ENCODE data around the gene KRAS. TPM values are rescaled to one million over a fixed set of nuclear protein-coding genes. Genes with fewer than 3 reads are reported as not detected.

KRAS gene
- total and polyA plus RNA-seq, 2 of the 4 experiments (the other 2 are of a cell fraction), result 9.3 to 10.7 TPM

DNA sequence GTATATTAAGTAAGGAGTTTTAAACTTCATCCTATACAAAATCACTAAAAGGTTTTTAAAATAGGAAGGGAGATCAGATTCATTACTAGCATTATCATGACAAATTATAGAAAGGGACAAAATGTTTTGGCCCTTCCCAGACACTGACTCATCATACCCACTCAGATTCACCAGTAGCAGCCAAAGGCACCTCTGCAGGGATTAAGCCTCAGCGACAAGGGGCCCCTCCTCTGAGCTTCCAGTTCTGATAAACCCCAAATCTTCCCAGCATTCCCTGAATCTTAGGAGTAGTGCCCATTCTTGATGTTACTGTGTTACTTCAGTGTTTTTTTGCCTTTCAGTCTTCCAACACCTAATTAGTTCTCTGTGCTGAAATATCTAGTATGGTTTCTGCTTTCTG, 14.5 kb downstream of the KRAS start:
- Histone ChIP-seq H3K9me1 (ENCODE audit: insufficient read depth, low read length) (peaks cover 20% of the 10 kb centered on the region), H2BK20ac (ENCODE audit: low read depth, low read length) (peak overlapping the region; percentile 49), H3K4me3 (ENCODE audit: insufficient read depth, low read depth, low read length) (no peak overlapping the region), H3K27ac (ENCODE audit: insufficient read depth, low read length) (no peak overlapping the region), H2AFZ (replicated peaks; ENCODE audit: low read length, poor library complexity) (no peak overlapping the region), H3K36me3 (ENCODE audit: control insufficient read depth, insufficient read depth, low read length) (peaks cover 8% of the 10 kb centered on the region), H3K4ac (ENCODE audit: low read depth, low read length) (peak overlapping the region; percentile 30; the same call in 1 of the 2 replicates), H3K79me1 (ENCODE audit: low read depth in 1 of 2, low read length in 2 of 2) (peaks cover 36 to 73% of the 10 kb centered on the region in 2 experiments), H3K4me1 (ENCODE audit: control insufficient read depth, insufficient read depth, low read length) (peaks cover 8% of the 10 kb centered on the region), H2BK5ac (ENCODE audit: low read depth, low read length, poor library complexity, severe bottlenecking) (peak overlapping the region; percentile 46), H3K9ac (ENCODE audit: low read depth, low read length) (no peak overlapping the region), H2AK9ac (replicated peaks; ENCODE audit: low read depth, low read length, poor library complexity) (no peak overlapping the region), H3K4me2 (ENCODE audit: low read depth, low read length) (peak overlapping the region; percentile 20; the same call in 1 of the 2 replicates), H3K56ac (ENCODE audit: extremely low read depth, insufficient read depth, low read length) (no peak overlapping the region), H2BK15ac (ENCODE audit: low read depth, low read length) (no peak overlapping the region), H4K8ac (ENCODE audit: low read depth in 2 of 2, low read length in 2 of 2) (0 out of 4 replicates have a peak overlapping the region, but pooled peaks of 1 of the 2 experiments have one; percentile 5), H3K14ac (replicated peaks; ENCODE audit: low read depth, low read length) (peak overlapping the region; percentile 78), H3K18ac (ENCODE audit: low read depth, low read length) (no peak overlapping the region), H2BK120ac (ENCODE audit: low read depth, low read length) (no peak overlapping the region), H4K5ac (ENCODE audit: low read depth, low read length) (no peak overlapping the region), H4K20me1 (ENCODE audit: insufficient read depth, low read length) (peaks cover 28% of the 10 kb centered on the region), H3K23ac (ENCODE audit: low read depth, low read length) (peak overlapping the region; percentile 71; the same call in 1 of the 2 replicates), H2AK5ac (ENCODE audit: low read depth, low read length) (no peak overlapping the region), H3K27me3 (ENCODE audit: control insufficient read depth, insufficient read depth, low read length) (no peaks in the 10 kb centered on the region), H3K9me3 (ENCODE audit: control insufficient read depth, insufficient read depth, low read length) (no peaks in the 10 kb centered on the region), H4K91ac (ENCODE audit: insufficient read depth, low read depth, low read length) (no peak overlapping the region)
- peak; percentile 36 for DNase-seq
- peak; percentile 75 for ATAC-seq (ENCODE audit: low read depth)
- TF ChIP-seq POLR2A (IDR thresholded peaks at IDR 0.05; ENCODE audit: low read depth, low read length) (no peak), FOS (IDR thresholded peaks at IDR 0.05; ENCODE audit: low read depth, low read length) (no peak), CTCF (conservative IDR thresholded peaks at IDR 0.05; ENCODE audit: low read depth, low read length) (no peak), NFE2L2 (IDR thresholded peaks at IDR 0.05; ENCODE audit: low read depth, low read length) (no peak), MXI1 (IDR thresholded peaks at IDR 0.05; ENCODE audit: borderline replicate concordance, low read depth, low read length) (no peak)
- WGBS, 2 experiments (ENCODE audit: extremely low coverage in 2 of 2, insufficient read length in 1 of 2), result no CpG with 5 or more reads among the region's 1 CpG
- intact Hi-C loops (cut with micrococcal nuclease), result no loop called here
- in situ Hi-C loops (cut with MboI; ENCODE audit: low sequenced_read_pairs), result loop anchor here (25.0 kb wide), 1 partner anchor 801 kb away; no protein-coding TSS in a partner anchor
- ChIA-PET POLR2A (ENCODE audit: unreplicated experiment) (no interaction called here), CTCF (interaction anchor here (1.1 kb wide), 1 partner anchor 25 kb away, joined by 3 read pairs; no protein-coding TSS in a partner anchor)
- BruUV-seq (replicated peaks), result no TSS peak
- dilution Hi-C loops (cut with HindIII; ENCODE audit: low sequenced_read_pairs, unreplicated experiment), result no loop called here
